Vagina (tissue), 2 donors: Measurements from ENCODE around the gene RGS18.

Experiments
- POLR2A ChIP-seq, 2 donors: fragments of 450-650 bp; IDR thresholded peaks; one replicate each; pipeline ENCODE4 v1.6.1; 2017; ENCODE audit warnings: antibody characterized with exemption in 2 of 2, mild to moderate bottlenecking in 2 of 2, moderate library complexity in 2 of 2
- TF ChIP-seq, protein P1 (sequence below), 3 experiments: fragments of 450-650 bp in 2 of 3; fragments of 200-600 bp in 1 of 3; sonication (generic) in 1 of 3; IDR thresholded peaks; one replicate each; pipeline ENCODE4 v1.5.1; 2017 to 2019; ENCODE audit warnings: antibody characterized with exemption in 3 of 3, mild to moderate bottlenecking in 2 of 3, moderate library complexity in 2 of 3

DNA sequence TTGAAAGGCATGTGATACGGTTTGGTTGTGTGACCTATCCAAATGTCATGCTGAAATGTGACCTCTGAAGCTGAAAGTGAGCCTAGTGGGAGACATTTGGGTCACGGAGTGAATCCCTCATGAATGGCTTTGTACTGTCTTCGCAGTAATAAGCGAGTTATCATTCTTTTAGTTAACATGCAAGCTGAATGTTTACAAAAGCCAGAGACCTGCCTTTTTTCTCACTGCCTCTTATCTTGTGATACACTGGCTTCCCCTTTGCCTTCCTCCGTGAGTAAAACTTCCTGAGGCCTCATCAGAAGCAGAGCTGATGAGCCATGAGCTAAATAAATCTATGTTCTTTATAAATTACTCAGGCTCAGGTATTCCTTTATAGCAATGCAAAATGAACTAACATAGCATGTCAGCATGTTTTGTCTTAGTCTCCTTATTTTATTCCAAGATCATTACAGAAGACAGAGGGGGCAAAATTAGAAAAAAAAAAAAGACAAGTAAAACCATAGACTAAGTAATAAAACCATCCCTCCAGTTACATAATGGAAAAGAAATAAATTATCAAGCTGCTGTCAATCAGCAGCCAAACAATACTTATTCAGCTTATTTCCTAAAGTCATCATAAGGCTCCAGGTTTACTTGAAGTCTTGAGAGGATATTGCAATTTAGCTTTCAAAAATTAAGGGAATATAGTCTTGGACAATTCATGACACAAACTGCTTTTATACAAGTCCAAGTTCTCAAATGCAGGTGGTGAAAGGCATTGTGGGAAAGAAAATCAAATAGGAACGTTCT, 12.1 kb downstream of the RGS18 start:
- TF ChIP-seq, protein P1, sequence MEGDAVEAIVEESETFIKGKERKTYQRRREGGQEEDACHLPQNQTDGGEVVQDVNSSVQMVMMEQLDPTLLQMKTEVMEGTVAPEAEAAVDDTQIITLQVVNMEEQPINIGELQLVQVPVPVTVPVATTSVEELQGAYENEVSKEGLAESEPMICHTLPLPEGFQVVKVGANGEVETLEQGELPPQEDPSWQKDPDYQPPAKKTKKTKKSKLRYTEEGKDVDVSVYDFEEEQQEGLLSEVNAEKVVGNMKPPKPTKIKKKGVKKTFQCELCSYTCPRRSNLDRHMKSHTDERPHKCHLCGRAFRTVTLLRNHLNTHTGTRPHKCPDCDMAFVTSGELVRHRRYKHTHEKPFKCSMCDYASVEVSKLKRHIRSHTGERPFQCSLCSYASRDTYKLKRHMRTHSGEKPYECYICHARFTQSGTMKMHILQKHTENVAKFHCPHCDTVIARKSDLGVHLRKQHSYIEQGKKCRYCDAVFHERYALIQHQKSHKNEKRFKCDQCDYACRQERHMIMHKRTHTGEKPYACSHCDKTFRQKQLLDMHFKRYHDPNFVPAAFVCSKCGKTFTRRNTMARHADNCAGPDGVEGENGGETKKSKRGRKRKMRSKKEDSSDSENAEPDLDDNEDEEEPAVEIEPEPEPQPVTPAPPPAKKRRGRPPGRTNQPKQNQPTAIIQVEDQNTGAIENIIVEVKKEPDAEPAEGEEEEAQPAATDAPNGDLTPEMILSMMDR (IDR thresholded peaks at IDR 0.05) = no peak
- no peak for TF ChIP-seq POLR2A (IDR thresholded peaks at IDR 0.05)
